BJ (cell line): Measurements from ENCODE around the gene ROR2. TPM values are rescaled to one million over a fixed set of nuclear protein-coding genes. Genes with fewer than 3 reads are reported as not detected.
"Not testable (repeated sequence)": the region's sequence is repeated elsewhere in the genome, so short reads cannot be mapped to it uniquely, and the experiment has no call there.

Source experiments
- CTCF ChIA-PET: fragments of 350-600 bp; formaldehyde crosslinking; extraction: SDS; loops from one replicate; lab custom pipeline; 2021; ENCODE audit warnings: antibody characterized with exemption, inconsistent platforms; lab: Yijun Ruan, JAX
- POLR2A ChIA-PET: fragments of 300-600 bp; sonication (Branson Sonifier 250); formaldehyde crosslinking; extraction: SDS; loops from one replicate; lab custom pipeline; 2021; ENCODE audit warnings: antibody characterized with exemption; lab: Charles Lee
- DNase-seq: peaks from one replicate; pipeline ENCODE4 v3.0.0-alpha.2; 2011; ENCODE audit warnings: low read depth
- H3K27me3 ChIP-seq: 2 replicates; pipeline ENCODE4 v1.6.0; 2011; ENCODE audit warnings: low read length; ENCODE audit not compliant: control insufficient read depth, insufficient read depth
- H3K36me3 ChIP-seq: 2 replicates; pipeline ENCODE4 v1.5.1; 2011; ENCODE audit warnings: low read length; ENCODE audit not compliant: control insufficient read depth, insufficient read depth
- H3K4me3 ChIP-seq: 2 replicates; pipeline ENCODE4 v1.5.1; 2011; ENCODE audit warnings: low read depth, mild to moderate bottlenecking, control low read depth, low read length
- polyA plus RNA-seq: library from polyadenylated mRNA; depleted of rRNA; stranded (reverse); fragments of >200 nt; gene quantifications from 2 replicates; pipeline ENCODE4 v1.2.3, GENCODE V29; 2011
- TF ChIP-seq, protein P1 (sequence below): IDR thresholded peaks from 2 replicates; pipeline ENCODE4 v1.5.1; 2011; ENCODE audit warnings: low read depth, mild to moderate bottlenecking, control low read depth, inconsistent platforms, low read length, moderate library complexity; ENCODE audit not compliant: insufficient read depth

Gene ROR2
- polyA plus RNA-seq, 1 experiment = 1.1 TPM

DNA sequence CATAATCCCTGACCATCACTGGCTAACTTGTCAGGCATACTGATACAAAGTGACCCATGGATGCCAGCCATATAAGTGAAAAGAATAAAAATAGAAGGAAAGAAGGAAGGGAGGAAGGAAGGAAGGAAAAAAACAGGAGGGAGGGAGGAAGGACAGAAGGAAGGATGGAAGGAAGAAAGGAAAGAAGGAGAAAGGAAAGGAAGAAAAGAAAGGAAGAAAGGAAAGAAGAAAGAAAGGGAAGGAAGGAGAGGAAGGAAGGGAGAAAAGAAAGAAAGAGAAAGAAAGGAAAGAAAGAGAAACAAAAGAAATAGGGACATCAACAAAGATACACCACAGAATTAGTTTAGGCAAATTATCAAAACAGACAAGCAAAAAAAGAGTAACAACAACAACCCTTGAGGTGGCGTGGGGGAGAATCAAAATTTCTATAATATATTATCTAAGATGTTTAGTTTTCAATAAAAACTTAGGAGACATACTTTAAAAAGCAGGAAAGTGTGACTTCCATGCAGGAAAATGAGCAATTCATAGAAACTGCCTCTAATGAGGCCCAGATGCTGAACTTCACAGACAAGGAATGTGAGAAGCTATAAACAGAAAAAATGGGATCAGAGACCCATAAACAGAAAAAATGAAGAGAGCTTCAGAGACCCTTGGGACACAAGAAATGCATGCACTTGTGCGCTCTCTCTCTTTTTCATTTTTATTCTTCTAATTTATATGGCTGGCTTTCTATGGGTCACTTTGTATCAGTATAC is 430.3 kb downstream of the ROR2 start:
- H3K4me3 ChIP-seq = no peak overlapping the region
- no peak for DNase-seq
- POLR2A ChIA-PET = no interaction called here
- H3K27me3 ChIP-seq = no peaks in the 10 kb centered on the region
- TF ChIP-seq, protein P1, sequence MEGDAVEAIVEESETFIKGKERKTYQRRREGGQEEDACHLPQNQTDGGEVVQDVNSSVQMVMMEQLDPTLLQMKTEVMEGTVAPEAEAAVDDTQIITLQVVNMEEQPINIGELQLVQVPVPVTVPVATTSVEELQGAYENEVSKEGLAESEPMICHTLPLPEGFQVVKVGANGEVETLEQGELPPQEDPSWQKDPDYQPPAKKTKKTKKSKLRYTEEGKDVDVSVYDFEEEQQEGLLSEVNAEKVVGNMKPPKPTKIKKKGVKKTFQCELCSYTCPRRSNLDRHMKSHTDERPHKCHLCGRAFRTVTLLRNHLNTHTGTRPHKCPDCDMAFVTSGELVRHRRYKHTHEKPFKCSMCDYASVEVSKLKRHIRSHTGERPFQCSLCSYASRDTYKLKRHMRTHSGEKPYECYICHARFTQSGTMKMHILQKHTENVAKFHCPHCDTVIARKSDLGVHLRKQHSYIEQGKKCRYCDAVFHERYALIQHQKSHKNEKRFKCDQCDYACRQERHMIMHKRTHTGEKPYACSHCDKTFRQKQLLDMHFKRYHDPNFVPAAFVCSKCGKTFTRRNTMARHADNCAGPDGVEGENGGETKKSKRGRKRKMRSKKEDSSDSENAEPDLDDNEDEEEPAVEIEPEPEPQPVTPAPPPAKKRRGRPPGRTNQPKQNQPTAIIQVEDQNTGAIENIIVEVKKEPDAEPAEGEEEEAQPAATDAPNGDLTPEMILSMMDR = no peak
- no peaks in the 10 kb centered on the region for H3K36me3 ChIP-seq
- CTCF ChIA-PET = interaction anchor here (1.7 kb wide), 1 partner anchor 13 kb away, joined by 4 read pairs; no protein-coding TSS in a partner anchor

DNA sequence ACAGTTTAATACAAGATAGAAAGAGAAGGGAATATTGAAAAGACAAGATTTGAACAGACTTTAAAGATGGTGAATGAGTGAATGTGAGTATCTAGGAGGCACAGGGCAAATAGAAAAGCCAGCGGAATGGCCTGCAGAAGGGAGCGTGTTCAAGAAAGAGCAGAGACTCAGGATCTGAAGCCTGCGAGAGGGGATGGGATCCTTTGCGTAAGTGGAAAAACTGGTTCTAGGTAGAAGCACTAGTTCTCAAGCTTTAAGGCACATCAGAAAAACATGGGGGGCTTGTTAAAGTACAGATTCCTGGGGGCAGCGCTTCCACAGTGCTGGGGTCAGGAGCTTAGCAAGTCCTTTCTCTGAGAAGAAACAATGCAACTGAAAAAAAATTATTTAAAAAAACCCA is 431.6 kb downstream of the ROR2 start:
- Histone ChIP-seq H3K27me3 (no peaks in the 10 kb centered on the region), H3K36me3 (no peaks in the 10 kb centered on the region), H3K4me3 (no peak overlapping the region)
- no peak for DNase-seq
- CTCF ChIA-PET = interaction anchor here (0.5 to 1.7 kb wide), 2 partner anchors 12 to 135 kb away, joined by 3 to 4 read pairs; no protein-coding TSS in a partner anchor
- POLR2A ChIA-PET = no interaction called here
- TF ChIP-seq, protein P1 = no peak

DNA sequence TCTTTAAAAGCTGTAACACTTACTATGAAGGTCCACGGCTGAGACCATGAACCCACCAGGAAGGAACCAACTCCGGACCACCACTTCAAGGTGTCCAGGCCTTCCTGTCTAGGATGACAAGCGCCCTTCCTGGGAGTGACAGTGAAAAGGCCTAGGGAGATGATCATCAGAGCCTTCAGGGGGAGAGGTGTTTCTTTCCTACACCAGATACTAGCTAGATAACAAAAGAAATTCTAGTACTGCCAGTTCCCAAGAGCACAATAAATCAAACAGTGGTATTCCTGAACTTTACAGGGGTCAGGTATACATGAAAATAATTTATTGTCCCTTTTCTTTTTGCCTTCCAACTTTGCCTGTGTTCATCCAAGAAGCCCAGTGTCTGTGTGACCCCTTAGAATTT is 432.2 kb downstream of the ROR2 start:
- H3K4me3 ChIP-seq = no peak overlapping the region
- POLR2A ChIA-PET = no interaction called here
- TF ChIP-seq, protein P1 = no peak
- CTCF ChIA-PET = interaction anchor here (1.7 kb wide), 1 partner anchor 11 kb away, joined by 4 read pairs; no protein-coding TSS in a partner anchor
- H3K27me3 ChIP-seq = no peaks in the 10 kb centered on the region
- DNase-seq = no peak
- H3K36me3 ChIP-seq = no peaks in the 10 kb centered on the region

DNA sequence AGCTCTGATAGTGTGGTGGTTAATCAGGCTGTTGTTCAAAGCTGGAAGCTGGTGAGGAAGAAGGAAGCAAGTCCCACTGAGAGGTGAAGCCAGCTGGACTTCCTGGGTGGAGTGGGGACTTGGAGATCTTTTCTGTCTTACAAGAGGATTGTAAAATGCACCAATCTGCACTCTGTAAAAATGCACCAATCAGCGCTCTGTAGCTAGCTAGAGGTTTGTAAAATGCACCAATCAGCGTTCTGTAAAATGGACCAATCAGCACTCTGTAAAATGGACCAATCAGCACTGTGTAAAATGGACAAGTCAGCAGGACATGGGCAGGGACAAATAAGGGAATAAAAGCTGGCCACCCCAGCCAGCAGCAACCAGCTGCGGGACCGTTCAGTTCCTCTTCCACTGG is 432.7 kb downstream of the ROR2 start:
- H3K4me3 ChIP-seq, H3K36me3 ChIP-seq, DNase-seq, POLR2A ChIA-PET, H3K27me3 ChIP-seq, CTCF ChIA-PET: not testable (repeated sequence)

DNA sequence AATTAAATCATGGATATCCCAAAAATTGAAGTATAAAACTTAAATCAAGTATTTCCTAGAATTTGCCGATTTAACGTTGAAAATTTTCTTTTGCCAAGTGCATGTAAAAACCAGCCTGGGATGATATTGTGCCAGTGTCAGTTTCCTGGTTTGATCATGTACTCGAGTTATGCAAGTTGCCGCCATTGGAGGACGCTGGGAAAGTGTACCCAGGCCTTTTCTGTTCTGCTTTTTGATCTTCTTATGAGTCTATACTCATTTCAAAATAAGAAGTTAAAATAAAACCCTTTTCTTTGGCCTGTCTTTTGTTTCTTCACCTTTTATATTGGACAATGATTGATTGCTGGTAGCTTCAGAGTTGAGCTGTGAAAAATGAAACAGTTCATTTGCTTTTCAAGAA is 433.3 kb downstream of the ROR2 start:
- H3K4me3 ChIP-seq = no peak overlapping the region
- ChIA-PET CTCF (no interaction called here), POLR2A (no interaction called here)
- H3K36me3 ChIP-seq = no peaks in the 10 kb centered on the region
- TF ChIP-seq, protein P1 = no peak
- no peaks in the 10 kb centered on the region for H3K27me3 ChIP-seq
- DNase-seq = no peak
